Measurements from ENCODE around the gene DDC. TPM values are rescaled to one million over a fixed set of nuclear protein-coding genes. Genes with fewer than 3 reads are reported as not detected.

DDC gene
- total and polyA plus RNA-seq, 2 donors from 2014 or later = 7.8 to 257 TPM

GRCh38 chr7:50607524-50608125 is 42.4 kb upstream of the DDC start:
- H3K9me3 ChIP-seq (ENCODE audit: control insufficient read depth in 2 of 3, insufficient read depth in 1 of 3, low read length in 3 of 3) = no peaks in the 10 kb centered on the region
- FAIRE-seq (no peak), DNase-seq (no peak)
- no peaks in the 10 kb centered on the region for H3K27me3 ChIP-seq (ENCODE audit: control insufficient read depth, insufficient read depth, low read length)
- H3K4me3 ChIP-seq (ENCODE audit: low read length in 3 of 3) = no peak overlapping the region
- H3K36me3 ChIP-seq (ENCODE audit: control insufficient read depth in 2 of 3, insufficient read depth in 3 of 3, low read length in 3 of 3) = peaks cover 0 to 65% (median 35%) of the 10 kb centered on the region in 3 donors
- TF ChIP-seq CTCF (IDR thresholded peaks at IDR 0.05; ENCODE audit: borderline replicate concordance, extremely low read depth, insufficient read depth) = no peak
- no peaks in the 10 kb centered on the region for H3K4me1 ChIP-seq (ENCODE audit: control insufficient read depth in 2 of 3, insufficient read depth in 2 of 3, low read depth in 1 of 3, low read length in 3 of 3)
- intact Hi-C loops (cut with DNase I) = no loop called here
- H3K27ac ChIP-seq (ENCODE audit: low read depth in 2 of 2, low read length in 2 of 2) = no peak overlapping the region
- no peak overlapping the region for H3K9ac ChIP-seq (ENCODE audit: low read length in 3 of 3)

DNA sequence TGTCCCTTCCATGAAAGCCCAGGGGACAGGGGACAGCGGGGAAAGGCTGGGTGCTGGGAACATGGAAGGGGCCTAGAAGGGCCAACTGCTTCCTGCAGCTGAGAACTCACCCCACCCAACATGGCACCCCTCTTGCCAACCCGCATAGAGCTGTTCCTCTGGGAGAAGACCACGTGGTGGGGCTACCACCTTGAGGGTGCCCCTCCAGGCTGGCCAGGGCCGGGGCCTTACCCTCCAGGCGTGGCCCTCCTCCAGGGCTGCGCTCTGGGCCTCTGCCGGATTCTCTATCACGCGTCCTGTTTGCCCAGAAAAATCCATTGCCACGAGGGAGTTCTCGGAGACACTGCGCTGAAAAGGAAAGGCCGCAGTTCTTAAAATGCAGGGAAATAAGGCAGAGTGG is 39.9 kb upstream of the DDC start:
- Histone ChIP-seq H3K27me3 (ENCODE audit: control insufficient read depth, insufficient read depth, low read length) (no peaks in the 10 kb centered on the region), H3K9me3 (ENCODE audit: control insufficient read depth in 2 of 3, insufficient read depth in 1 of 3, low read length in 3 of 3) (no peaks in the 10 kb centered on the region), H3K4me3 (ENCODE audit: low read length in 3 of 3) (no peak overlapping the region), H3K27ac (ENCODE audit: low read depth in 2 of 2, low read length in 2 of 2) (no peak overlapping the region), H3K4me1 (ENCODE audit: control insufficient read depth in 2 of 3, insufficient read depth in 2 of 3, low read depth in 1 of 3, low read length in 3 of 3) (no peaks in the 10 kb centered on the region), H3K36me3 (ENCODE audit: control insufficient read depth in 2 of 3, insufficient read depth in 3 of 3, low read length in 3 of 3) (peaks cover 0 to 51% (median 20%) of the 10 kb centered on the region in 3 donors), H3K9ac (ENCODE audit: low read length in 3 of 3) (no peak overlapping the region)
- intact Hi-C loops (cut with DNase I) = no loop called here
- DNase-seq = no peak
- FAIRE-seq = no peak
- TF ChIP-seq CTCF (IDR thresholded peaks at IDR 0.05; ENCODE audit: borderline replicate concordance, extremely low read depth, insufficient read depth) = no peak

DNA sequence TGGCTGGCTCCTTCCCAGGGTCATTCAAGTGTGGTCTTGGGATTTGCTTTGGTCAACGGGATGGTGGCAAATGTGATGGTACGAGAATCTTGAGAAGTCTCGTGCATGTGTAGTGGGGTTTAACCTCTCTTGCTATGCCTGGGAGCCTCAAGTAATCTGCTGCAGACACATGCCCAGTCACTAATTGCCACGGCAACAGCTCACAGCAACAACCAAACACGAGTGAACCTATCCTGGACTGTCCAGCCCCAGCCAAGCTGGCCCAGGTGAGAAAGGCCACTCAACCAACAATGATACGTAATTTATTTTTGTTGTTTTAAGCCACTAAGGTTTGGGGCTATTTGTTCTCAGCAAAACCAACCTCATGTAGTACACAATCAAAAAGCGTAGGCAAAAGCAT is 38.1 kb upstream of the DDC start:
- Histone ChIP-seq H3K4me3 (ENCODE audit: low read length in 3 of 3) (no peak overlapping the region), H3K27me3 (ENCODE audit: control insufficient read depth, insufficient read depth, low read length) (no peaks in the 10 kb centered on the region), H3K9me3 (ENCODE audit: control insufficient read depth in 2 of 3, insufficient read depth in 1 of 3, low read length in 3 of 3) (no peaks in the 10 kb centered on the region), H3K4me1 (ENCODE audit: control insufficient read depth in 2 of 3, insufficient read depth in 2 of 3, low read depth in 1 of 3, low read length in 3 of 3) (no peaks in the 10 kb centered on the region), H3K9ac (ENCODE audit: low read length in 3 of 3) (no peak overlapping the region), H3K36me3 (ENCODE audit: control insufficient read depth in 2 of 3, insufficient read depth in 3 of 3, low read length in 3 of 3) (peaks cover 0 to 50% (median 26%) of the 10 kb centered on the region in 3 donors), H3K27ac (ENCODE audit: low read depth in 2 of 2, low read length in 2 of 2) (no peak overlapping the region)
- FAIRE-seq (no peak), DNase-seq (peak in 1 of 5 donors; percentile 32)
- intact Hi-C loops (cut with DNase I) = no loop called here
- no peak for TF ChIP-seq CTCF (IDR thresholded peaks at IDR 0.05; ENCODE audit: borderline replicate concordance, extremely low read depth, insufficient read depth)

DNA sequence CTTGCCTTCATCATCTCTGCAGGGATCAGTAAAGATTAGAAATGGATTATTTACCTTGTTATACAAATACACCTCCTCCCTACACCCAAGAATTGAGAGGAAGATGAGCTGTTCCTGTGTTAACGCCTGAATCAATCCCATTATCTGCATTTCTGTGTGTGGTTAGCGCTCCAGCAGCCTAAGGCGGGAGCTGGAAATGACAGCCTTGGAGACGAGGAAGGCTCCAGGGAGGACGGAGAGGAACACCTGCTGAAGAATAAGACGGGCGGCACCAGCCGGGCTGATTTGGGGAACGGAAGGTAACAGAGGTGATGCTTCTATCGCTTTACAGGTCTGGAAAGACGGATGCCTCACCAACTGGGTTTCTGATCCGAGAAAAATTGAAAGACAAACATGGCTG is 34.2 kb upstream of the DDC start:
- DNase-seq = no peak
- intact Hi-C loops (cut with DNase I) = no loop called here
- Histone ChIP-seq H3K4me1 (ENCODE audit: control insufficient read depth in 2 of 3, insufficient read depth in 2 of 3, low read depth in 1 of 3, low read length in 3 of 3) (no peaks in the 10 kb centered on the region), H3K36me3 (ENCODE audit: control insufficient read depth in 2 of 3, insufficient read depth in 3 of 3, low read length in 3 of 3) (peaks cover 0 to 27% (median 20%) of the 10 kb centered on the region in 3 donors), H3K27me3 (ENCODE audit: control insufficient read depth, insufficient read depth, low read length) (no peaks in the 10 kb centered on the region), H3K27ac (ENCODE audit: low read depth in 2 of 2, low read length in 2 of 2) (no peak overlapping the region), H3K9me3 (ENCODE audit: control insufficient read depth in 2 of 3, insufficient read depth in 1 of 3, low read length in 3 of 3) (no peaks in the 10 kb centered on the region), H3K4me3 (ENCODE audit: low read length in 3 of 3) (no peak overlapping the region), H3K9ac (ENCODE audit: low read length in 3 of 3) (no peak overlapping the region)
- TF ChIP-seq CTCF (IDR thresholded peaks at IDR 0.05; ENCODE audit: borderline replicate concordance, extremely low read depth, insufficient read depth) = no peak
- no peak for FAIRE-seq

Measured in kidney (tissue), 14 donors.